HG03521 (cell line): ENCODE measurements around the gene TDRKH.
"Not testable (repeated sequence)": the region's sequence is repeated elsewhere in the genome, so short reads cannot be mapped to it uniquely, and the experiment has no call there.

Experiments used
- ATAC-seq: cut with Tn5 transposase; IDR thresholded peaks from one replicate; pipeline ENCODE4 v1.9.1; 2021; ENCODE audit warnings: mild to moderate bottlenecking, moderate library complexity; ENCODE audit not compliant: unreplicated experiment

Gene TDRKH

DNA sequence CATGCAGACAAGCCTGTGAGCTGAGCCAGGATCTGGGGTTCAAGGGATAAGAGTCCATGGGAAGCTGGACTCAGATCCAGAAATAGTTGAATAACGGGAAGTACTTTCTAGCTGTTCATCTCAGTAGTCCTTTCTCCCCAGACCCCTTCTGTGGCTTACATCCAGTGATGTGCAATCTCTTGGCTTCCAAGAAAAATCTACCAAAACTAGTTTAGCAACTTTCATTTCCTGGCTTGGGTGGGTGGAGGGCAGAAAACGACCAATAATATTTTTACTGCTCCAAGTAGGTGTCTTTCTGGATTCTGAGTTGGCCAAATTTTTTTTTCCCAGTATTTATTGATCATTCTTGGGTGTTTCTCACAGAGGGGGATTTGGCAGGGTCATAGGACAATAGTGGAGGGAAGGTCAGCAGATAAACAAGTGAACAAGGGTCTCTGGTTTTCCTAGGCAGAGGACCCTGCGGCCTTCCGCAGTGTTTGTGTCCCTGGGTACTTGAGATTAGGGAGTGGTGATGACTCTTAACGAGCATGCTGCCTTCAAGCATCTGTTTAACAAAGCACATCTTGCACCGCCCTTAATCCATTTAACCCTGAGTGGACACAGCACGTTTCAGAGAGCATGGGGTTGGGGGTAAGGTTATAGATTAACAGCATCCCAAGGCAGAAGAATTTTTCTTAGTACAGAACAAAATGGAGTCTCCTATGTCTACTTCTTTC lies 21.8 kb downstream of the TDRKH start:
- not testable (repeated sequence) for ATAC-seq

- ATAC-seq, result no peak
Observed at GRCh38 chr1:151763990-151764389, 26.3 kb downstream of the TDRKH start.

- ATAC-seq, result peak; percentile 88
Observed at GRCh38 chr1:151762941-151763921, 27.1 kb downstream of the TDRKH start, which contains the start of gene MRPL9. TSS of gene MRPL9 (minus strand) at chr1:151763496. CDS start at chr1:151763479, 17 bp downstream.

GRCh38 chr1:151760597-151761385 lies 29.5 kb downstream of the TDRKH start:
- no peak for ATAC-seq

DNA sequence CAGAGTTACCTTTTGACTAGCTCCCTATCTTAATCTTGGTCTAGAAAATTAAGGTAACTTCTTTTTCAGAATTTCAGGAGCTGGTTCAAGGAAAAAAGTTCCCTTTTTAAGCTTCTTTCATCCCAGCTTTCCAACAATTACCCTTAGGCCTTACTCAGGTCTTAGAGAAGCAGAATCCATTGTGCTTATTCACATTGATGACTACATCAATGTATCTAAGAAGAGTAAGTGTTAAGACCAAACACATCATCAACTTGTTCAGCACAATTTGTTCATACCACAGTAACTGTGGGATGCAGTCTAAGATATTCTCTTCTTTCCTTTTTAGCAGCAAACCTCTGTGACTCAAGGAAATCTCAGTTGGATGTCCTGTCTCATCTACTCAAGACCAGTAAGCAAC lies 31.1 kb downstream of the TDRKH start:
- no peak for ATAC-seq

DNA sequence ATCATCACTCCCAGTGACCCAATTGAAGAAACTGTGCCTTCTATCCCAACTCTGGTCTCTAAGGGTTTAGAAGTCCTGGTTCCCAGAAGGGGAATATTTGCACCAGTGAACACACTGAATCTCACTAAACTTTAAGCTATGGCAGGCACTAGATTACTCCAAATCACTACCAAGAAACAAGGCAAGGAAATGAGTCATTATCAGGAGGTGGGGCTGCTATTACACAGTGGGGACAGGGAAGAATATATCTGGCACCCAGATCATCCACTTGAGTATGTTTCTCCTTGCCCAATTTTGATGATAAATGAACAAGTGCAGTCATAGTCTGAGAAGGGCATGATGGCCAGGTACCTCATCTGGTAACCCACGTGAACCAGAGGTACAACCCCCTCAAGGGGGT lies 34.0 kb downstream of the TDRKH start:
- ATAC-seq, result no peak

- no peak for ATAC-seq
Observed at GRCh38 chr1:151741516-151741915, 48.8 kb downstream of the TDRKH start.

DNA sequence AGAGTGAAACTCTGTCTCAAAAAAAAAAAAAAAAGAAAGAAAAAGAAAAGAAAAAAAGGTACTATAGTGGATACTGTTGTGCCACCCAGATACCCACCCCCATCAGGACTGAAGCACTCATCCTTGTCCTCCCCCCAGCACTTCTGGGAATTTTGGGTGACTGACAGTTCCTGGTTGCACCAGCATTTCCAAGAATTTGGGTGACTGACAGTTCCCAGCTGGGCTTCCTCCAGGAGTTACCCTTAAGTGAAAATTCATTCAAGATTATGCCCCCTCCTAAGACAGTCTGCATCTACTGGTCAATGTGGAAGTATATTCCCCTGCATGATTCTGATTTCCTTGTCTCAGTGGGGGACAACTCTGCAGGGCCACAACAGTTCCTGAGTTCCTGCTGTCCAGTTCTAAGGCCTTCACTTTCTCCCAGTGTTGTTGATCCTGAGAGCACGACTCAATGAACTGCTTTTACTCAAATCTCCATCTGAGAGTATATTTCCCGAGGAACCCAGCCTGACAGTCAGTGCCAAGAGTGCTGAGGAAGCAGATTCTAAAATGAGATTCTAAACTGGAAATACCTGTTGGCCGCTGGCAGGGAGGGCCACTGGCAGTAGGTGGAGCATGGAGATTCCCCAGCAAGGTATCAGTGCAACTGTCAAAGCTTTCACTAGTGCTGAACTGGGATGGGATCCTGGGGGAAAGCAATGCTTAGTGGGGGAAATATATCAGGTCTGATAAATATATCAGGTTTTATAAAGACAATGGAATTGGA lies 50.5 kb downstream of the TDRKH start:
- ATAC-seq, result no peak

DNA sequence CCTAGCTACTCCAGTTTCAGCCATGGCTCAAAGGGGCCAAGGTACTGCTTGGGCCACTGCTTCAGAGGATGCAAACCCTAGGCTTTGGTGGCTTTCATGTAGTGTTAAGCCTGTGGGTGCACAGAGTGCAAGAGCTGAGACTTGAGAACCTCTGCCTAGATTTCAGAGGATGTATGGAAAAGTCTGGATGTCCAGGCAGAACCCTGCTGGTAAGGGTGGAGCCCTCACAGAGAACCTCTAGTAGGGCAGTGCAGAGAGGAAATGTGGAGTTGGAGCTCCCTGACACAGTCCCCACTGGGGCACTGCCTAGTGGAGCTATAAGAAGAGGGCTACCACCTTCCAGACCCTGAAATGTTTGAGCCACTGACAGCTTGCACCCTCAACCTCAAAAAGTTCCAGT lies 52.8 kb downstream of the TDRKH start:
- no peak for ATAC-seq

- no peak for ATAC-seq
Observed at GRCh38 chr1:151737026-151737425, 53.3 kb downstream of the TDRKH start.

DNA sequence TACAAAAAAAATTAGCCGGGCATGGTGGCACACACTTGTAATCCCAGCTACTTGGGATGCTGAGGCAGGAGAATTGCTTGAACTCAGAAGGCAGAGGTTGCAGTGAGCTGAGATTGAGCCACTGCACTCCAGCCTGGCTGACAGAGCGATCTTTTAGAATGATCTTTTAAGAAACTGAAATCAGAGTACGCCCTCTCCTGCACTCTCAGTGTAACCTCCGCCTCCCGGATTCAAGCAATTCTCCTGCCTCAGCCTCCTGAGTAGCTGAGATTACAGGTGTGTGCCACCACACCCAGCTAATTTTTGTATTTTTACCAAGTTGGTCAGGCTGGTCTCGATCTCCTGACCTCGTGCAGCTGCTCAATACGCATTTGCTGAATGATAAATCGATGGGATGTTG lies 56.3 kb downstream of the TDRKH start:
- ATAC-seq, result not testable (repeated sequence)

GRCh38 chr1:151733126-151733525 lies 57.2 kb downstream of the TDRKH start:
- no peak for ATAC-seq

- ATAC-seq, result no peak
Observed at GRCh38 chr1:151729966-151730291, 60.4 kb downstream of the TDRKH start.

DNA sequence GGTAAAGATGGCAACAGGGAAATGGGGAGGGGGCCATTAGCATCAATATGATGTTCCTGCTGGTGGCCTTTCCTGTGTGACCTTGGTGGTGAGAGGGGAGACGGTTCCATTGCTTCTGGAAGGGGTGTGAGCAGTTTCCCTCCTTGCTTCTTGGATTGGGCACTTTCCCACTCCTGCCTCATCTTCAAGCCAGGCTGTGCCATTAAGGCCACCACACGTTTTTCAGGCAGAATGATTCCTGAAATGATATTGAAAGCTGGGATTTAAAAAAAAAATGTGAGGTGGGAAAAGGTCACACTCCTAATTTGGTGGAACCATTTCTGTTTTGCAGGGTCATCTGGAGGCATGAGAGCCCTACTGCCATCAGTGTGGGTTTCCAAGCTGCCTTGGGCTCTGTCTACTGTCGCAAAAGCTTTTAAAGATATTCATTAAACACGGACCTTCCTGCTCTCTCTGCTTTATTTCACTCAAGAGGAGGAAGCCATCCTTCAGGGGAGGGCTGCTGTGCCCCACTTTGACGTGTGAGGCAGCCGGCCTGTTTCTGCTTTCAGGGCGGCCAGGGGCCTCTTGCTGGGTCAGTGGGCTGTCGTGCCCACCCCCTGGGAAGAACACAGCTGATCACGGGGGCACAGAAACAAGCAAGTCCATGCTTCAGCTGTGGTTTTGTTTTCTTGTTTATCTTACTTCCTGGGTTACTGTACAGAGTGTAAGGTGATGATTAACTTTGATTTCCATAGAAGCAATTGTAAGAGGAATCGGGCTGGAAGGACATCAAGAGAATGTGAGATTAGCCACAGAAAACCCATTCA lies 60.9 kb downstream of the TDRKH start:
- no peak for ATAC-seq

- no peak for ATAC-seq
Observed at GRCh38 chr1:151728151-151729054, 61.9 kb downstream of the TDRKH start.

DNA sequence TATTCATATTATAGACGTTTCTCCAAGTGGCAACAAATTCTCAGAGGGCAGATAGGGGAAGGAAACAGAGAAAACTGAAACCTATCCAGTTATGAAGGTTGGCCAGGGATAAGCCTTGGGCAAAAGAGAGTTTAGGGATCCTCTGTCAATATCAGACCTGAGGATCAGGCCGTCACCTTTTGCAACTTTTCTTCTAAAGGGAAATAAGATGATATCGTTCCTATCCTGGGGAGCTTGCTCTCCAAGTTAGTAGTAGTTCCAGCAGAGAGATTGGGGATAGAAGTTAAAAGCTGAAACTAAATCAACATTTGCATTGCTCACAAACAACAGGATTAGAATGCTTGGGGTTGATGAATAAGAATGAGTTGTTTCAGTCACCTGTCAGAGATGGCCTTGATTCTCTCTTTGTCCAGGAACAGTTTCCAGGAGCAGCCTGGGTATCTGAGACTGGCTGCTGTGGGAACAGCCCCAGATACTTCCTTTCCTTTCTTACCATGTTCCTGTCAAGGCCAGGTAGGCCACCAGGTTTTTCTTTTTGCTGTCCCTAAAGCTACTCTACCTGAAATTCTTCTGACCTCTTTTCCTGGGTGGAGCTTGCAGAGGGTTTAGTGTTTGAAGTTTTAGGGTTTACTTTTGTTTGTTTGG lies 66.5 kb downstream of the TDRKH start:
- ATAC-seq, result no peak
